Measurements from ENCODE around the gene CAMTA1.

CAMTA1 gene

GRCh38 chr1:6869545-6869944, 84.3 kb downstream of the CAMTA1 start:
- H3K4me1 ChIP-seq (ENCODE audit: insufficient read depth, low read length), result peaks cover 60% of the 10 kb centered on the region
- no peaks in the 10 kb centered on the region for H3K27me3 ChIP-seq (ENCODE audit: insufficient read depth, low read length)
- H3K27ac ChIP-seq (ENCODE audit: low read depth, low read length), result no peak overlapping the region
- H3K9me3 ChIP-seq (ENCODE audit: insufficient read depth, low read depth, low read length), result no peaks in the 10 kb centered on the region
- H3K4me3 ChIP-seq (ENCODE audit: low read length), result no peak overlapping the region
- peaks cover 9% of the 10 kb centered on the region for H3K36me3 ChIP-seq (ENCODE audit: insufficient read depth, low read length)
- no peak overlapping the region for H3K9ac ChIP-seq (ENCODE audit: low read depth, low read length)
- 84% methylated on average over 4 of the region's 4 CpGs for WGBS

GRCh38 chr1:6870086-6870485, 84.8 kb downstream of the CAMTA1 start:
- Histone ChIP-seq H3K9me3 (ENCODE audit: insufficient read depth, low read depth, low read length) (no peaks in the 10 kb centered on the region), H3K27me3 (ENCODE audit: insufficient read depth, low read length) (no peaks in the 10 kb centered on the region), H3K27ac (ENCODE audit: low read depth, low read length) (no peak overlapping the region), H3K4me3 (ENCODE audit: low read length) (no peak overlapping the region), H3K4me1 (ENCODE audit: insufficient read depth, low read length) (peaks cover 60% of the 10 kb centered on the region), H3K36me3 (ENCODE audit: insufficient read depth, low read length) (peaks cover 11% of the 10 kb centered on the region), H3K9ac (ENCODE audit: low read depth, low read length) (no peak overlapping the region)
- WGBS, result 92% methylated on average over 6 of the region's 6 CpGs

DNA sequence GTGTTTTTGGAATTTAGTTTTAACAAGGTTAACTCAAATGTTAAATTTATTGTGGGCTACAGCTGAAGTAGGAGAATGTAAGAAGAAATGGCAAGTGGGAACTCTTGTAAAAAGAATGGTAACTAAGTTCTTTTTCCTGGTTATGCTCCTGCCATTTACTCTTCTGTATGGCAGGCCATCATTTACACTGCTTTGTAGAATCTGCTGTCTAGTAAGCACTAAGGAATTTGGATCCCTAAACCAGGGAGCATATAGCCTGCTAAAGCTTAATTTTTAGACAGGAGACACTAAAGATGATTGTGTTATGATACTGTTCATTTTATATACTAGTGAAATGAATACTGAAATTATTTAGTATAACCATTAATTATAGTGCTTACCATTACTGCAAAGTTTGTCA, 85.3 kb downstream of the CAMTA1 start:
- peaks cover 11% of the 10 kb centered on the region for H3K36me3 ChIP-seq (ENCODE audit: insufficient read depth, low read length)

GRCh38 chr1:6871300-6871972, 86.2 kb downstream of the CAMTA1 start:
- H3K36me3 ChIP-seq (ENCODE audit: insufficient read depth, low read length), result peaks cover 11% of the 10 kb centered on the region
- H3K9me3 ChIP-seq (ENCODE audit: insufficient read depth, low read depth, low read length), result no peaks in the 10 kb centered on the region
- 97% methylated on average over 3 of the region's 3 CpGs for WGBS
- no peak overlapping the region for H3K4me3 ChIP-seq (ENCODE audit: low read length)
- H3K9ac ChIP-seq (ENCODE audit: low read depth, low read length), result no peak overlapping the region
- no peaks in the 10 kb centered on the region for H3K27me3 ChIP-seq (ENCODE audit: insufficient read depth, low read length)
- peaks cover 47% of the 10 kb centered on the region for H3K4me1 ChIP-seq (ENCODE audit: insufficient read depth, low read length)
- H3K27ac ChIP-seq (ENCODE audit: low read depth, low read length), result no peak overlapping the region

More for the DNA sequence above, 85.3 kb downstream of the CAMTA1 start:
- Histone ChIP-seq H3K27ac (ENCODE audit: low read depth, low read length) (no peak overlapping the region), H3K4me3 (ENCODE audit: low read length) (no peak overlapping the region), H3K4me1 (ENCODE audit: insufficient read depth, low read length) (peaks cover 55% of the 10 kb centered on the region), H3K27me3 (ENCODE audit: insufficient read depth, low read length) (no peaks in the 10 kb centered on the region), H3K9me3 (ENCODE audit: insufficient read depth, low read depth, low read length) (no peaks in the 10 kb centered on the region), H3K9ac (ENCODE audit: low read depth, low read length) (no peak overlapping the region)

- H3K36me3 ChIP-seq (ENCODE audit: insufficient read depth, low read length), result peaks cover 11% of the 10 kb centered on the region
- H3K4me3 ChIP-seq (ENCODE audit: low read length), result no peak overlapping the region
- H3K9ac ChIP-seq (ENCODE audit: low read depth, low read length), result no peak overlapping the region
- H3K27me3 ChIP-seq (ENCODE audit: insufficient read depth, low read length), result no peaks in the 10 kb centered on the region
- H3K27ac ChIP-seq (ENCODE audit: low read depth, low read length), result no peak overlapping the region
- peaks cover 34% of the 10 kb centered on the region for H3K4me1 ChIP-seq (ENCODE audit: insufficient read depth, low read length)
- H3K9me3 ChIP-seq (ENCODE audit: insufficient read depth, low read depth, low read length), result no peaks in the 10 kb centered on the region
- WGBS, result 97% methylated on average over 5 of the region's 5 CpGs
These were observed 87.5 kb downstream of the CAMTA1 start for GRCh38 chr1:6872573-6873261.

DNA sequence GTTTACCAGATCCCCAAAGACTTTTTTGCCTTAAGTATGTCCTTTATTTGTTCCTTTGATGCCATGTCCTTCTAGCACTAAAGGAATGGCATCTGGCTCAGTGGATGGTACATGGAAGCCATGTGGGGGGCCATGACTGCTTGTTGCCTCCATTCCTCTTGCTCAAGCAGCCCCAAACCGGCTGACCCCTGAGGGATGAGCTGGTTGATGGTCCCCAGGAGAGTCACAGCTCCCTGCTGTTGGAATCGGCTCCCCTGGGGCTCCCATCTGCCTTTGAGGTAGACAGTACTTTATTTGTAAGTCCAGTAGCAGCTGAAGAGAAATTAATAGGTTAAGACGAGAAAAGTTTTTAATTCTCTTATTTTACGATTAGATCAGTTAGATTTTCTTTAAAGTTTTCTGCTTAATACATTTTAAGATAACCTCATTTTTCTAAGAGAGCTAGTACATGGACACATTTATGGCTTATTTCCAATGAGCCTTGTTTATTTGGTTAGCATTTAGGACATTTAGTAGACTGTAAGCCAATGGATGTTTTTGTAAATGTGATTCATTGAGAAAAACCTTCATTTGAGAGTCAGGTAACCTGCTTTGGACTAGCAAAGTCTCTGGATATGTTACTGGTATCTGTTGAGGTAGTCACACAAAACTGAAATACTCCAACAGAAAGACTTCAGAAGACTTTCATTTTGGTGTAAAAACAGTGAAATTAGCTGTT, 88.2 kb downstream of the CAMTA1 start:
- H3K4me1 ChIP-seq (ENCODE audit: insufficient read depth, low read length), result peaks cover 27% of the 10 kb centered on the region
- WGBS, result 84% methylated on average over 3 of the region's 4 CpGs
- no peak overlapping the region for H3K27ac ChIP-seq (ENCODE audit: low read depth, low read length)
- no peak overlapping the region for H3K4me3 ChIP-seq (ENCODE audit: low read length)
- no peak overlapping the region for H3K9ac ChIP-seq (ENCODE audit: low read depth, low read length)
- peaks cover 16% of the 10 kb centered on the region for H3K36me3 ChIP-seq (ENCODE audit: insufficient read depth, low read length)
- H3K27me3 ChIP-seq (ENCODE audit: insufficient read depth, low read length), result no peaks in the 10 kb centered on the region
- H3K9me3 ChIP-seq (ENCODE audit: insufficient read depth, low read depth, low read length), result no peaks in the 10 kb centered on the region

DNA sequence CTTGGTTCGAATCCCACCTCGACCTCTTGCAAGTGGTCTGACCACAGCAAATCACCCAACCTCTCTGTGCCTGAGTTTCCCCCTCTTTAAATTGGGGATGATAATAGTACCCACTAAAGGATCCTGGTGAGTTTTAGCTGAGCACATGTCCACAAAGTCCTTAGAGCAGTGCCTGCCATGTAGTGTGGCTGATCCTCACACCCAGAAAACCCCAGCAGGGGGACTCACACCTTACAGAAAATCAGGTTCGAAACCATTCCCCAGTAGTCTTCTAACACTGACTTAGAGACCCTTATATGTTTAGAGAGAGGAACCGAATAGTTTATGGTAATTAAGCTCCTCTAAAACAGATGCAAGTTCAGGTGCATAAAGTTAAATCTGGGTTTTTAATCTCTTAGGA, 89.0 kb downstream of the CAMTA1 start:
- 100% methylated on average over 3 of the region's 4 CpGs for WGBS
- H3K4me3 ChIP-seq (ENCODE audit: low read length), result no peak overlapping the region
- H3K27ac ChIP-seq (ENCODE audit: low read depth, low read length), result no peak overlapping the region
- H3K9ac ChIP-seq (ENCODE audit: low read depth, low read length), result no peak overlapping the region
- H3K9me3 ChIP-seq (ENCODE audit: insufficient read depth, low read depth, low read length), result no peaks in the 10 kb centered on the region
- peaks cover 19% of the 10 kb centered on the region; the same call in 1 of the 2 replicates for H3K4me1 ChIP-seq (ENCODE audit: insufficient read depth, low read length)
- no peaks in the 10 kb centered on the region for H3K27me3 ChIP-seq (ENCODE audit: insufficient read depth, low read length)
- H3K36me3 ChIP-seq (ENCODE audit: insufficient read depth, low read length), result peaks cover 16% of the 10 kb centered on the region

GRCh38 chr1:6880951-6881690, 95.9 kb downstream of the CAMTA1 start:
- H3K36me3 ChIP-seq (ENCODE audit: insufficient read depth, low read length), result peaks cover 5% of the 10 kb centered on the region; the same call in 1 of the 2 replicates
- H3K4me1 ChIP-seq (ENCODE audit: insufficient read depth, low read length), result no peaks in the 10 kb centered on the region
- no peak overlapping the region for H3K9ac ChIP-seq (ENCODE audit: low read depth, low read length)
- no peak overlapping the region for H3K4me3 ChIP-seq (ENCODE audit: low read length)
- no peaks in the 10 kb centered on the region for H3K27me3 ChIP-seq (ENCODE audit: insufficient read depth, low read length)
- 95% methylated on average over 12 of the region's 12 CpGs for WGBS
- no peaks in the 10 kb centered on the region for H3K9me3 ChIP-seq (ENCODE audit: insufficient read depth, low read depth, low read length)
- no peak overlapping the region for H3K27ac ChIP-seq (ENCODE audit: low read depth, low read length)

- Histone ChIP-seq H3K9me3 (ENCODE audit: insufficient read depth, low read depth, low read length) (no peaks in the 10 kb centered on the region), H3K36me3 (ENCODE audit: insufficient read depth, low read length) (peaks cover 5% of the 10 kb centered on the region; the same call in 1 of the 2 replicates), H3K4me3 (ENCODE audit: low read length) (no peak overlapping the region), H3K27ac (ENCODE audit: low read depth, low read length) (no peak overlapping the region), H3K27me3 (ENCODE audit: insufficient read depth, low read length) (no peaks in the 10 kb centered on the region), H3K4me1 (ENCODE audit: insufficient read depth, low read length) (no peaks in the 10 kb centered on the region), H3K9ac (ENCODE audit: low read depth, low read length) (no peak overlapping the region)
- WGBS, result 94% methylated on average over 2 of the region's 2 CpGs
These were observed 97.2 kb downstream of the CAMTA1 start for GRCh38 chr1:6882414-6882813.

DNA sequence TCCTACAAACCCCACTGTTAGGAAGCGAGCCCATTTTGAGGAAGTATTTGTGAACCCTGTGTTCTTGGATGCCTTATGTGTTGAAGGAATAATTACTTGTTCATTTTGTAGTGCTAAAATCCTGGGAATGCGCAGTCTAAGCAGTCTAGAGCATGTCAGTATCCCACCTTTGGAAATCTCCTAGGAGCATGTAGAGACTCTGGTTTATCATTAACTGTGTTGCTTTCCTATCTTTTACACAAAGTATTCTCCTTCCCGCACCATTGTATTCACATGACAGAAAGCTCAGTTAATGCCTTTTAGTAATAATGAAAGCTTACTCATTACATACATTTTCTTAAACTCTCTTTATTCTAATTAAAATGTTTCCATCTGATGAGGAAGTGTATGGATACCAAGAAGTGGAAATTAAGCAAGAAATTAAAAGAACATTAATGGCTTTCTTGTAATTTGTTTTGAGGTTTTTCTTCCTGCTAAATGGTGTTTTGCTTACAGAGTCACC, 99.4 kb downstream of the CAMTA1 start:
- no peaks in the 10 kb centered on the region for H3K4me1 ChIP-seq (ENCODE audit: insufficient read depth, low read length)
- no peak overlapping the region for H3K9ac ChIP-seq (ENCODE audit: low read depth, low read length)
- no peaks in the 10 kb centered on the region; the same call in 1 of the 2 replicates for H3K36me3 ChIP-seq (ENCODE audit: insufficient read depth, low read length)
- WGBS, result 95% methylated on average over 3 of the region's 3 CpGs
- H3K27ac ChIP-seq (ENCODE audit: low read depth, low read length), result no peak overlapping the region
- H3K27me3 ChIP-seq (ENCODE audit: insufficient read depth, low read length), result no peaks in the 10 kb centered on the region
- no peaks in the 10 kb centered on the region for H3K9me3 ChIP-seq (ENCODE audit: insufficient read depth, low read depth, low read length)
- no peak overlapping the region for H3K4me3 ChIP-seq (ENCODE audit: low read length)
